Stimulated activated CD8-positive, alpha-beta memory T cell treated with anti-CD3 and anti-CD28 coated beads, Interleukin-4, amount 100 ng/mL, for 1 hour (primary cell): ENCODE measurements around the gene GSPT2.
A peak's percentile ranks its signal among the peaks of the same experiment; 100 is the strongest.
"Not testable (repeated sequence)": the region's sequence is repeated elsewhere in the genome, so short reads cannot be mapped to it uniquely, and the experiment has no call there.

Experiments
- DNase-seq, 2 donors: peaks; one replicate each; pipeline ENCODE4 v3.0.0-alpha.2; 2020; ENCODE audit warnings: low read depth in 2 of 2, low spot score in 1 of 2

Gene GSPT2

GRCh38 chrX:51743179-51743957 lies at the start of gene GSPT2:
Gene GSPT2, plus strand, starts transcription at chrX:51743442. Its CDS starts 185 bp downstream, at chrX:51743627.
- DNase-seq, result peak in 1 of 2 donors; percentile 12

DNA sequence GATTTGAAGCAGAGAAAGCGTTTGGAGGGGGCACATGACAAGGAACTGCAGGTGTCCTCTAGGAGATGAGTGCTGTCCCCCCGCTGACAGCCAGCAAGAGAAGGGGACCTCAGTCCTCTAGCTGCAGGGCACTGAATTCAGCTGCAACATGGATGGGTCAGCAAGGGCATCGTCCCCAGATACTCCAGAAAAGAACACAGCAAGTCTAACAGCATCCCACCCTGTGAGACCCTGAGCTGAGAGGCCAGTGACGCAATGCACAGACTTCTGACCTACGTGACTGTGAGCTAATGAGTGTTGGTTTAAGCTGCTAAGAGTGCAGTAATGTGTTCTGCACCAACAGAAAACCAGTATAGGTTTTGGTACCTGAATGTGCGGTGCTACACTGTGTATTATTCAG lies 49.0 kb upstream of the GSPT2 start:
- no peak for DNase-seq

DNA sequence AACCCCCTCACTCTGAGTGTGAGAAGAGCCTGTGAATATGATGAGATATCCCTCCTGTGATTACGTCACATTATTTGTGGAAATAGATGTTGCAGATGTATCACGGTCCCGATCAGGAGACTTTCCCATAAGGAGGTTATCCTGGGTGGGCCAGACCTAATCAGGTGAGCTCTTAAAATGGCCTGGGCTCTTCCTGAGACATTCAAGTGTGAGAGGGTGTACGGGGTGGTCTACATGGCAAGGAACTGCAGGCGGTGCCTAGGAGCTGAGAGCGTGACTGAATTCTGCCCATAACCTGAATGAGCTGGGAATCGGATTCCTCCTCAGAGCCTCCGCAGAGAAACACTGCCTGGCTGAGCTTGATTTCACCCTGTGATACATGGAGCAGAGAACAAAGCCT lies 45.8 kb upstream of the GSPT2 start:
- DNase-seq, result no peak

GRCh38 chrX:51710277-51711164 lies 32.7 kb upstream of the GSPT2 start, which contains the start of gene CENPVL1:
Gene CENPVL1, plus strand, starts transcription at chrX:51710512. Its CDS starts 0 bp downstream, at chrX:51710512.
- DNase-seq, result not testable (repeated sequence)

DNA sequence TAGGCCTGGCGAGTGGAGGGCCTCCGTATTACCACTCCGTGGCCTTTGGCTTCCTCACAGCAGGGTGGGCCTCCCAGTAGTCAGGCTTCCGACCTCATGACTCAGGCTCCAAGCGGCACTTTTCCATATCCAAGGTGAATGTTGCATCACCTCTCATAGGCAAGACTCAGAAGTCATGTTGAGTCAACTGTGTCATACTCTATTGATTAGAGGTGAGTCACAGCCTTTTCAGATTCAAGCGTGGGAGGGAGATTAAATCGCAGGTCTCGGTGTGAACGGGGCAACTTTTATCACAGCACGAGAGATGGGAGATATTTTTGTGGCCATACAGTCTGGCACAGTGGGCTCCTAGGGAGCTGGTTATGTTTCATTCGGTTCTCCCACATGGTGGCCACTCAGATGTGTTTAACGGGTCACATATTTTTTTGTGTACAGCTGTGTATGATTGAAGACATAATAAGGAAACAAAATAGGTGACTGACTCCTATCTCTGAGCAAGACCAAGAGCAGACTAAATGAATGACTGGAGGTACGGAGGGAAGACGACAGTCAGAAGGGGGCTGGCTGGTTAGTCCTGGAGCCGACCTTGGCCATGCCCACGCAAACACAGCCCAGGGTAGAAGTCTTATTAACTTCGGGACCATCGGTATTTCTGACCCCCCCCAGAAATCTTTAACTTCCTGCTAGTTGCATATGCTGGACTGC lies 30.1 kb upstream of the GSPT2 start:
- DNase-seq, result not testable (repeated sequence)

- DNase-seq, result no peak
These were observed 15.0 kb upstream of the GSPT2 start for GRCh38 chrX:51728202-51728601.

DNA sequence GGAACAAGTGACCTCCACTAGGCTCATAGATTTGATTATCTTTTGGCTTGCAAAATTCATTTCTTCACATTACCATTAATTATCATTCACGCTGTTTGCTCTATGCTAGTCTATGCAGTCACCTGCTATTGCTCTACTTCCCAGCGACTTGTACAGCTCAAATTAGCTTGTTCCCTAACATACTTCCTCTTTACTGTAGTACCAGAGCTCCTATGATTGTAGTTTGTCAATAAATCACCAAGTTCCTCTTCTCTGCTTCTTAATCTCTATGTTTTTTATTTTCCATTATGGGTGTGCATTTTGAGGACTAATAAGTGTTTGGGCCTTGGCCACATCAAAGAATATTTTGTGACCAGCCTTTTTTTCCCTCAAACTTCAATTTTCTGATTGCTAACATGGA lies 6.2 kb upstream of the GSPT2 start:
- no peak for DNase-seq

GRCh38 chrX:51742586-51742985 lies 656 bp upstream of the GSPT2 start:
- DNase-seq, result no peak

GRCh38 chrX:51747671-51748070 lies 4.4 kb downstream of the GSPT2 start:
- no peak for DNase-seq

GRCh38 chrX:51759055-51759839 lies 16.0 kb downstream of the GSPT2 start:
- no peak for DNase-seq

DNA sequence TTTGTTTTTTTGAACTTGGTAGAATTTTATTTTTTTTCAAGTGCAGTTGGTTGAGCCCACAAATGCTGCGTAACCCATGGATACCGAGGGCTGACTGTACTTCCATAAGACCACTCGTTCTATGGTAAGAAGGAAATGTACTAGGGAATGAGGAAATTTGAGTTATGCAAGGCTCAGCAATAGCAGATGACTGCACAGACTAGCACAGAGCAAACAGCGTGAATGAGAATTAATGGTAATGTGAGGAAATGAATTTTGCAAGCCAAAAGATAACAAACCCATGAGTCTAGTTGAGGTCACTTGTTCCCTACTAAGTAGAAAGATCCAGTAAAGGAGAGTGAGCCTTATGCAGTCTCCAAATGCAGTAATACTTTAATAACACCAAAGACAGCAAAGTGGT lies 17.4 kb downstream of the GSPT2 start:
- no peak for DNase-seq

- no peak for DNase-seq
These were observed 23.3 kb downstream of the GSPT2 start for GRCh38 chrX:51766546-51766945.

DNA sequence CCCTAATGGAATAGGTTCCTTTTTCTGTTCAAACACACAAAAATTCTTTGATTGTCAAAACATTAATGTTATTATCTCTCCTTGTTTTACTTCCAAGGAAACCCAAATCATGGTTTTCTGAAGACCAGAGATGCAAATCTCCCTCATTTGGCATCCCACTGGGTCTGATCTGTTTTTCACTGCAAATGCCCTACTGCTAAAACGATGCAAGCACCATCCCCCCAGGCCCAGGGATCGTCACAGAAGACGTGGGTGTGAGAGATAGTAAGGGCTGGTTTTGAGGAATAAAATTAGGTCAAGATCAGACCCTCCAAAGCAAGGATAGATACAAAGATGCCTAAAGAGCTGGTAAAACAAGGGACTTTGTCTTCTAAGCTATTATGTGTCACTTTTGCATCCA lies 33.6 kb downstream of the GSPT2 start:
- no peak for DNase-seq

- DNase-seq, result no peak
These were observed 36.1 kb downstream of the GSPT2 start for GRCh38 chrX:51779306-51779705.

- DNase-seq, result no peak
These were observed 51.9 kb downstream of the GSPT2 start for GRCh38 chrX:51795136-51795535.
